A673 (cell line): Measurements from ENCODE around the gene CDT1. TPM values are rescaled to one million over a fixed set of nuclear protein-coding genes. Genes with fewer than 3 reads are reported as not detected.

ENCODE experiments used
- BruUV-seq: library from RNA; stranded (reverse); fragments of 400-500 nt; replicated peaks from 2 replicates; lab custom pipeline; 2021; lab: Mats Ljungman, UMichigan
- CTCF ChIA-PET: fragments of 300-600 bp; sonication (Branson Sonifier 250); formaldehyde crosslinking; loops from one replicate; lab custom pipeline; 2022; ENCODE audit warnings: antibody characterized with exemption; lab: Charles Lee
- POLR2A ChIA-PET: fragments of 300-600 bp; sonication (Branson Sonifier 250); formaldehyde crosslinking; loops from one replicate; lab custom pipeline; 2022; ENCODE audit warnings: antibody characterized with exemption; ENCODE audit not compliant: low non-redundant PET; lab: Charles Lee
- DNase-seq: peaks from one replicate; pipeline ENCODE4 v3.0.0-alpha.2; 2015; ENCODE audit warnings: low spot score
- H3K27ac ChIP-seq: fragments of 200-600 bp; sonication (generic); 2 replicates; pipeline ENCODE4 v1.5.1; 2016; ENCODE audit warnings: mixed run types, low read depth, mild to moderate bottlenecking, mixed read lengths, antibody characterized with exemption, low read length; ENCODE audit not compliant: poor library complexity, severe bottlenecking
- H3K27me3 ChIP-seq: fragments of 200-600 bp; sonication (generic); replicated peaks from 2 replicates; pipeline ENCODE4 v1.6.1; 2017; ENCODE audit warnings: mixed run types, low read depth, mild to moderate bottlenecking, mixed read lengths, antibody characterized with exemption, low read length; ENCODE audit not compliant: insufficient read depth, poor library complexity
- H3K36me3 ChIP-seq: fragments of 200-600 bp; sonication (generic); 2 replicates; pipeline ENCODE4 v1.6.1; 2016; ENCODE audit warnings: mixed run types, mild to moderate bottlenecking, mixed read lengths, antibody characterized with exemption, low read length; ENCODE audit not compliant: insufficient read depth, poor library complexity, severe bottlenecking
- H3K4me1 ChIP-seq: fragments of 200-600 bp; sonication (generic); 2 replicates; pipeline ENCODE4 v1.6.1; 2017; ENCODE audit warnings: mixed run types, mild to moderate bottlenecking, mixed read lengths, antibody characterized with exemption, low read length; ENCODE audit not compliant: insufficient read depth, poor library complexity, severe bottlenecking
- H3K4me3 ChIP-seq: fragments of 200-600 bp; sonication (generic); 2 replicates; pipeline ENCODE4 v1.5.1; 2016; ENCODE audit warnings: low read depth, mixed run types, mild to moderate bottlenecking, mixed read lengths, low read length; ENCODE audit not compliant: poor library complexity, severe bottlenecking
- H3K9me3 ChIP-seq: fragments of 200-600 bp; sonication (generic); 2 replicates; pipeline ENCODE4 v1.6.1; 2016; ENCODE audit warnings: mixed run types, low read depth, mild to moderate bottlenecking, mixed read lengths, antibody characterized with exemption, low read length; ENCODE audit not compliant: poor library complexity, severe bottlenecking
- CTCF ChIP-seq: fragments of 300-800, 200-600 bp; sonication (generic); conservative IDR thresholded peaks from 2 replicates; pipeline ENCODE4 v1.5.1; 2017; ENCODE audit warnings: low read depth, mild to moderate bottlenecking, antibody characterized with exemption, low read length, moderate library complexity, mixed read lengths
- EZH2 ChIP-seq: fragments of 200-600 bp; sonication (generic); IDR thresholded peaks from 2 replicates; pipeline ENCODE4 v1.6.1; 2017; ENCODE audit warnings: borderline replicate concordance, low read depth, mild to moderate bottlenecking, mixed read lengths, antibody characterized with exemption, low read length; ENCODE audit not compliant: poor library complexity, severe bottlenecking
- intact Hi-C: fragments of 100-400 bp; cut with micrococcal nuclease; formaldehyde crosslinking; loops from one replicate; pipeline ENCODE4 v1.10.0; 2022; ENCODE audit not compliant: unreplicated experiment
- total RNA-seq: library from RNA; stranded (reverse); gene quantifications from 2 replicates; pipeline ENCODE4 v1.2.3, GENCODE V29; 2021

CDT1 gene
- total RNA-seq, 1 experiment from 2014 or later: 103 TPM

DNA sequence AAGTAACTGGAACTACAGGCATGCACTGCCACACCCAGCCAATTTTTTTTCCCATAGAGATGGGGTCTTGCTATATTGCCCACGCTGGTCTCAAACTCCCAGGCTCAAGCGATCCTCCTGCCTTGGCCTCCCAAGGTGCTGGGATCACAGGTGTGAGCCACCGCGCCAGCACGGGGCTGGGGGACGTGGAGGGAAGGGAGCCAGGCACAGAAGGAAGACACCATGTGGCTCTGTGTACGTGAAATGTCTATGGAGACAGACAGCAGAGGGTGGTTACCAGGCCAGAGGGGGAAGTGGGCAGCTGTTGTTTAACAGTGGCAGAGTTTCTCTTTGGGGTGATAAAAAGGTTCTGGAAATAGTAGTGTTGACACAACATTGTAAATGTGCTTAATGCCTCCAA, 14.0 kb upstream of the CDT1 start:
- Histone ChIP-seq H3K4me1 (peaks cover 14% of the 10 kb centered on the region), H3K27ac (no peak overlapping the region), H3K27me3 (no peaks in the 10 kb centered on the region), H3K36me3 (no peaks in the 10 kb centered on the region), H3K9me3 (no peaks in the 10 kb centered on the region), H3K4me3 (no peak overlapping the region)
- intact Hi-C loops: no loop called here
- BruUV-seq: no TSS peak
- no peak for DNase-seq
- TF ChIP-seq EZH2 (no peak), CTCF (no peak)
- POLR2A ChIA-PET: no interaction called here
- CTCF ChIA-PET: no interaction called here

- Histone ChIP-seq H3K36me3 (no peaks in the 10 kb centered on the region), H3K27me3 (no peaks in the 10 kb centered on the region), H3K27ac (no peak overlapping the region), H3K4me1 (peaks cover 14% of the 10 kb centered on the region), H3K4me3 (no peak overlapping the region), H3K9me3 (no peaks in the 10 kb centered on the region)
- intact Hi-C loops: no loop called here
- CTCF ChIA-PET: no interaction called here
- TF ChIP-seq CTCF (no peak), EZH2 (no peak)
- no TSS peak for BruUV-seq
- POLR2A ChIA-PET: no interaction called here
- DNase-seq: no peak
These were observed 13.0 kb upstream of the CDT1 start for GRCh38 chr16:88790312-88791211.

DNA sequence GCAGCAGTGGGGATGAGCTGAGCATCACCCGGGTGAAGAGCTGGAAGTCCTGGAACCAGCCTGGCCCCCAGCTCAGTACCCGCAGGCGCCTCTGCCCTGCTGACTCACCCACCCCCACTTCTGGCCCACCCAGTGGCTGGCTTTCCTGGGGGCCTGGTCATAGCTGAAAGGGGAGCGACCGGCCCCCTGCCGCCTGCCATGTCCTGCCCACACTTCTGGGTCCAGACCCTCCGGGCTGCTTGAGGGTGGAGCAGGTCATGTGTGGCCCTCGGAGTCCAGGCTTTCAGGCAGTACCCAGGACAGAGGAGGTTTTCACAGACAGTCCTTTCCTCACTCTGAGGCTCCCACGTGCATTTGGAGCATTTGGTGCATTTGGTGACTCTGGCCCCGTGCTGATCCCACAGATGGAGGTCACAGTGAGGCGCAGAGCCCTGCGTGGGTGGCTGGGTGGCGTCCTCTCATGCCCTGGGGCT, 11.5 kb upstream of the CDT1 start:
- H3K4me1 ChIP-seq: peaks cover 11% of the 10 kb centered on the region
- H3K27ac ChIP-seq: no peak overlapping the region
- BruUV-seq: no TSS peak
- ChIA-PET CTCF (no interaction called here), POLR2A (no interaction called here)
- H3K36me3 ChIP-seq: no peaks in the 10 kb centered on the region
- no peaks in the 10 kb centered on the region for H3K9me3 ChIP-seq
- H3K4me3 ChIP-seq: no peak overlapping the region
- no peaks in the 10 kb centered on the region for H3K27me3 ChIP-seq
- TF ChIP-seq EZH2 (no peak), CTCF (no peak)
- DNase-seq: no peak
- intact Hi-C loops: no loop called here
